ENCODE measurements around the gene RELCH. TPM values are rescaled to one million over a fixed set of nuclear protein-coding genes. Genes with fewer than 3 reads are reported as not detected.

RELCH gene
- total RNA-seq, 1 donor from 2014 or later, result 26.6 TPM

- DNase-seq (ENCODE audit: low read depth) (no peak), FAIRE-seq (no peak)
- no peak for TF ChIP-seq EZH2 (IDR thresholded peaks at IDR 0.05; ENCODE audit: insufficient read depth, low read length)
- no peak for TF ChIP-seq CTCF (IDR thresholded peaks at IDR 0.05; ENCODE audit: insufficient read depth, low read depth, low read length)
- no peak overlapping the region for H3K4me3 ChIP-seq (ENCODE audit: insufficient read depth, low read depth, low read length)
- no peaks in the 10 kb centered on the region for H3K79me2 ChIP-seq (ENCODE audit: insufficient read depth, low read length)
- Mint-ChIP-seq H3K4me1 (ENCODE audit: low read depth, unreplicated experiment) (no peaks in the 10 kb centered on the region), H3K9me3 (ENCODE audit: unreplicated experiment) (no peaks in the 10 kb centered on the region), H3K4me3 (ENCODE audit: unreplicated experiment) (no peak overlapping the region), H3K27me3 (ENCODE audit: low read depth, unreplicated experiment) (no peaks in the 10 kb centered on the region), H3K27ac (ENCODE audit: unreplicated experiment) (no peak overlapping the region), H3K36me3 (ENCODE audit: low read depth, unreplicated experiment) (no peaks in the 10 kb centered on the region)
- H3K4me1 ChIP-seq (ENCODE audit: insufficient read depth, low read length), result no peaks in the 10 kb centered on the region
- no peaks in the 10 kb centered on the region for H3K36me3 ChIP-seq (ENCODE audit: insufficient read depth, low read length)
- H3K4me2 ChIP-seq (ENCODE audit: low read length), result no peak overlapping the region
- no peak overlapping the region for H3K27ac ChIP-seq (ENCODE audit: low read depth, low read length)
- H2AFZ ChIP-seq (ENCODE audit: low read depth, low read length), result no peak overlapping the region
- no peaks in the 10 kb centered on the region for H3K27me3 ChIP-seq (ENCODE audit: insufficient read depth, low read length)
- no peaks in the 10 kb centered on the region for H3K9me3 ChIP-seq (ENCODE audit: insufficient read depth, low read depth, low read length)
- no peaks in the 10 kb centered on the region for H4K20me1 ChIP-seq (ENCODE audit: insufficient read depth, low read length)
- H3K9ac ChIP-seq (ENCODE audit: low read length), result no peak overlapping the region
Observed at GRCh38 chr18:62177271-62177670, 9.8 kb upstream of the RELCH start.

GRCh38 chr18:62179213-62179612, 7.8 kb upstream of the RELCH start:
- Mint-ChIP-seq H3K4me1 (ENCODE audit: low read depth, unreplicated experiment) (no peaks in the 10 kb centered on the region), H3K27me3 (ENCODE audit: low read depth, unreplicated experiment) (no peaks in the 10 kb centered on the region), H3K27ac (ENCODE audit: unreplicated experiment) (no peak overlapping the region), H3K4me3 (ENCODE audit: unreplicated experiment) (no peak overlapping the region), H3K9me3 (ENCODE audit: unreplicated experiment) (no peaks in the 10 kb centered on the region), H3K36me3 (ENCODE audit: low read depth, unreplicated experiment) (no peaks in the 10 kb centered on the region)
- no peaks in the 10 kb centered on the region for H3K36me3 ChIP-seq (ENCODE audit: insufficient read depth, low read length)
- DNase-seq (ENCODE audit: low read depth) (no peak), FAIRE-seq (no peak)
- H3K4me3 ChIP-seq (ENCODE audit: insufficient read depth, low read depth, low read length), result no peak overlapping the region
- H3K9me3 ChIP-seq (ENCODE audit: insufficient read depth, low read depth, low read length), result no peaks in the 10 kb centered on the region
- H3K4me1 ChIP-seq (ENCODE audit: insufficient read depth, low read length), result no peaks in the 10 kb centered on the region
- no peak overlapping the region for H2AFZ ChIP-seq (ENCODE audit: low read depth, low read length)
- H3K9ac ChIP-seq (ENCODE audit: low read length), result no peak overlapping the region
- no peaks in the 10 kb centered on the region for H3K27me3 ChIP-seq (ENCODE audit: insufficient read depth, low read length)
- no peak overlapping the region for H3K4me2 ChIP-seq (ENCODE audit: low read length)
- TF ChIP-seq EZH2 (IDR thresholded peaks at IDR 0.05; ENCODE audit: insufficient read depth, low read length), result no peak
- TF ChIP-seq CTCF (IDR thresholded peaks at IDR 0.05; ENCODE audit: insufficient read depth, low read depth, low read length), result no peak
- no peaks in the 10 kb centered on the region for H3K79me2 ChIP-seq (ENCODE audit: insufficient read depth, low read length)
- H4K20me1 ChIP-seq (ENCODE audit: insufficient read depth, low read length), result peaks cover 4% of the 10 kb centered on the region
- H3K27ac ChIP-seq (ENCODE audit: low read depth, low read length), result no peak overlapping the region

- Histone ChIP-seq H3K9me3 (ENCODE audit: insufficient read depth, low read depth, low read length) (no peaks in the 10 kb centered on the region), H3K79me2 (ENCODE audit: insufficient read depth, low read length) (peaks cover under 1% of the 10 kb centered on the region), H3K27me3 (ENCODE audit: insufficient read depth, low read length) (no peaks in the 10 kb centered on the region), H3K4me3 (ENCODE audit: insufficient read depth, low read depth, low read length) (no peak overlapping the region), H3K9ac (ENCODE audit: low read length) (no peak overlapping the region), H3K4me2 (ENCODE audit: low read length) (no peak overlapping the region), H2AFZ (ENCODE audit: low read depth, low read length) (no peak overlapping the region), H3K36me3 (ENCODE audit: insufficient read depth, low read length) (no peaks in the 10 kb centered on the region), H4K20me1 (ENCODE audit: insufficient read depth, low read length) (peaks cover 4% of the 10 kb centered on the region), H3K4me1 (ENCODE audit: insufficient read depth, low read length) (no peaks in the 10 kb centered on the region), H3K27ac (ENCODE audit: low read depth, low read length) (no peak overlapping the region)
- H3K27me3 Mint-ChIP-seq (ENCODE audit: low read depth, unreplicated experiment), result no peaks in the 10 kb centered on the region
- no peaks in the 10 kb centered on the region for H3K36me3 Mint-ChIP-seq (ENCODE audit: low read depth, unreplicated experiment)
- H3K4me3 Mint-ChIP-seq (ENCODE audit: unreplicated experiment), result no peak overlapping the region
- DNase-seq (ENCODE audit: low read depth), result no peak
- H3K27ac Mint-ChIP-seq (ENCODE audit: unreplicated experiment), result no peak overlapping the region
- H3K4me1 Mint-ChIP-seq (ENCODE audit: low read depth, unreplicated experiment), result no peaks in the 10 kb centered on the region
- FAIRE-seq, result no peak
- TF ChIP-seq CTCF (IDR thresholded peaks at IDR 0.05; ENCODE audit: insufficient read depth, low read depth, low read length) (no peak), EZH2 (IDR thresholded peaks at IDR 0.05; ENCODE audit: insufficient read depth, low read length) (no peak)
- no peaks in the 10 kb centered on the region for H3K9me3 Mint-ChIP-seq (ENCODE audit: unreplicated experiment)
Observed at GRCh38 chr18:62182220-62182619, 4.8 kb upstream of the RELCH start.

All from astrocyte (in vitro differentiated cells and primary cell).